Embryonic facial prominence (tissue), 1 donor: ENCODE results near the gene AMZ2.

Experiments used
- DNase-seq: peaks from one replicate; pipeline ENCODE4 v3.0.0-alpha.2; 2016; ENCODE audit errors: extremely low spot score

AMZ2 gene

DNA sequence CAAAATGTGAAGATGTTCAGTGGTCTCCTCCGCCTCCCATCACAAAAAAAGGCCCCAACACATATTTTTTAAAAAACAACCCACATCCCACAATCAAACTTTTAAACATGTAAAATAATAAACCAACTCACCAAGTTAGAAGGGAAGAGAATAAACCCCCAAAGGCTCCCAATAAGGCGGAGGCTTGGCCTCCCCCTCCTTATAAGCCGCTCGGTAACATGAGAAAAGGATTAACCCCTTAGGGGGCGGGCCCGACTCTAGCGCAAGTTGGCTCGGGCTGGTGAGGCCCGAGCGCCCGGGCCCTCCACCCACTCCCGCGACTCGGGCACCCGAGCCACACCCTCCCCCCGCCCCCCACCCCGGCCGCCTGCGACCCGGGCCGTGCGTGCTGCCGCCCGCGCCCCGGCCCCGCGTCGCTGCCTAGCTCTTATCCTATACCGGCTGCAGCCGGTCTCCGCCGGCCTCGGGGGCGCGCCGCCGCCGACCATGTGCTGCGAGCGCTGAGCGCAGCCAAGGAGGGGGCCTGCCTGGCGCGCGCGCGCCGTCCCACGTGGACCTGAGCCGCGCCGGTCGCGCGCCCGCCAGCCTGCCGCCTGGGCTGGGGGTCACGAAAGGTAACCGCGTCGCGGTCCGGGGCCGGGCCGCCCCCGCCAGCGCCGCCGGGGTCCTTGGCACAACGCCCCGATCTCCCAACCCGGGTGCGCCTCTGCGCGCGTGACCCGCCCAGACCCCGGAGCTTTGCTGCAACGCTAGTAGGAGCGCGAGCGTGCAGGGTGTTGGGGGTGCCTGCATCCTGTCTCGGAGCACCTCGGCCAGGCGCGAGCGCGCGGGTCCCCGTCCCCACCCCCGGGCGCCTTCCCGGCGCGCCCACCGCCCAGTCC is 43.4 kb downstream of the AMZ2 start, which contains the start of the genes ARSG and SLC16A6:
Gene ARSG, plus strand, starts transcription at position 541 of the 881 bp plus-strand sequence. CDS start 15,999 bp downstream, outside the sequence.
Gene SLC16A6, minus strand, starts transcription at position 173 of the 881 bp plus-strand sequence. CDS start 12,807 bp downstream, outside the sequence.
- DNase-seq: no peak

DNA sequence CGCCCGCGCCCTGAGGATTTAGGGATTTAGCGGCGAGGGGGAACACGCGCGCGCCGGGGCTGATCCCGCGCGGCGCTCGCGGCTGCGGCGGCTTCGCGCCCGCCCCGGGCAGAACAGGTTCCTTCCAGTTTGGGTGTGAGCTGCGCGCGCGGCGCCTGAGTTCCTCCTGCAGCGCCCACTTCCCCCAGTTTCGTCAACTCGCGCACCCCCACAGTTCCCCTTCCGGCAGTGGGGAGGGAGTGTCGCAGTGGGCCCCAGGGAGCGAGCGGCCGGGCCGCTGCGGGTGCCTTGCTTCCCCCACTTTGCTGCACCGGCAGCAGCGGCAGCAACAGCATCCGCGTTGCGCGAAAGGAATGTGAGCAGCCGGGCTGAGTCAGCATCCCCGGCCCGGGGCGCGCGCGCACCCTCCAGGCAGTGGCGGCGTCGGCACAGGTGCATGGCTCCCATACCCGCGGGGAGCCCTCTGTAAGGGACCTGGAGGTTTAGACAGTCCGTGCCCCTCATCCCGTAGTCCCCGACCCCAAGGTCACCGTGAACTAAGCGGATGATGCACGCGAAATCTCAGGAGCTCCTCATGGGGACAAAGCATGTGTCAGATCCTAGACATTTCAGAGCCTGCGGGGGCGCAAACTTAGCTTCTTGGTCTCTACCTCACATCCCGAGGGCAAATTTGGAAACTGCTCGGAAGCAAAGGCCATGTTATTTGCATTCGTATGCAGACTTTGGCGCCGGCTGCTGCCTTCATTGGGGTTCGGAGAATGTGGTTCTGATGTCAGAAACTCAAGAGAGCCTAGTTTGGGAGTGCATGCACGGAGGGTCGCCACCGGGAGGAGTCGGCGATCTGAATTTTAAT is 44.2 kb downstream of the AMZ2 start:
- no peak for DNase-seq

DNA sequence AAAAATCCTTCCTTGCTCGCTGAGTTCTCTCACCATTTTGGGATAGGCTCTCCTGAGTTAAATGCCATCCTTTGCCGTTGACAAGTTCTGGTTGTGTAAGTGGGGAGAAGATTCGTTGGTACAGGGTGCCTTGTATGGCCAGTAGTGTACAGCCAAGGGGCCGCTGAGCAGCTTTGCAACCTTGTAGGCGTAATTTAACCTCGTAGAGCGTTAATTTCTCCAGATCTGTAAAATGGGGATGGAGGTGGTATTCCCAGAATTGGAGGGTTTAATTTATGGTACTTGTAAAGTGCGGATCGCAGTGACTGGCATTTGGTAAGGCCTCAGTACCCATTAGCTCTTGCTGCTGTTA is 44.8 kb downstream of the AMZ2 start:
- no peak for DNase-seq

DNA sequence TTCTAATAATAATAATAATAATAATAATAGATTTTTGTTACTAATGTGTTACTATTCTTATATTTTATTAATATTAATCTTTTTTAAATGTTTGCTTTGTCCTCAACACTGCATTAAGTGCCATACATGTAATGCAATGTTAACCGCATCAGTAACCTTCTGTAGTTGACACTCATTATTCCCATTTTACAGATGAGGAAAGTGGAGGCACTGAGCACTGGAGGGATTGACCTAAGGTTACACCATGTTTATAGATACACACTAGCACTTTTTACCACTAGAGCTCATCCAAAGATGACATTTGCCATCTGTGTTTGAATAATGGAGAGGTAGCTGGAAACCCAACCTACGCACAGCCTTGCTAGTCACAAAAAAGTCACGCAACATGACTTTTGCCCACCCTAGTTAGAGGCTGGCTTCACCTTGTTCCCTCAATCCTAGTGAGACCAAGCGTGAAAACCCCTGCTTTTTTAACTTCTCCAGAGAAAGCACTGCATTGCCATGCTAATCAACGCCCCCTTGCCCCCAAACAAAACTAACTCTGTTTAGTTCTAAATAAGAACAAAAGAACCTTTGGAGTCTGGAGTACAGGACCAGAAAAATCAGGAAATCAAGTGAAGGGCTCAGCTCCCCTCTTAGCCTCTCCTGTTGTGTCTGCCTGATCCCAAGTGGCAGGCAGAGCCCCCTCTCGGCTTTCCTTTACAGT is 45.8 kb downstream of the AMZ2 start:
- no peak for DNase-seq

DNA sequence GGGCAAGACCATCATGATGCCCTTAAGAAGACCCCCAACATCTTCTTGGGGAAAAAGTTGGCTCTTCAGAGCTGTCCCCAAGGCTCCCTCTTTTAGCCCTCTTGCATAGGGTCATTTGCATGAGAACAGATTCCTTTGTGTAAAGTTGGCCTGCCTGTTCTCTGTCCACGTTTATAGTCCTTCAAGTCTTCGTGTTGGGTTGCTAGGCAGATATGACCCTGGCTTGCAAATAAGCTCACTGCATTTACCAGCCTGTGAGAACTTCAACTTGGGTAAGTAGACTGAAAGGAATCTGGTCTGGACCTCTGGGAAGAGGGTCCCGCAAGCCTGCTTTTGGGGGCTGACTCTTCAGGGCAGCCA is 46.3 kb downstream of the AMZ2 start:
- no peak for DNase-seq

DNA sequence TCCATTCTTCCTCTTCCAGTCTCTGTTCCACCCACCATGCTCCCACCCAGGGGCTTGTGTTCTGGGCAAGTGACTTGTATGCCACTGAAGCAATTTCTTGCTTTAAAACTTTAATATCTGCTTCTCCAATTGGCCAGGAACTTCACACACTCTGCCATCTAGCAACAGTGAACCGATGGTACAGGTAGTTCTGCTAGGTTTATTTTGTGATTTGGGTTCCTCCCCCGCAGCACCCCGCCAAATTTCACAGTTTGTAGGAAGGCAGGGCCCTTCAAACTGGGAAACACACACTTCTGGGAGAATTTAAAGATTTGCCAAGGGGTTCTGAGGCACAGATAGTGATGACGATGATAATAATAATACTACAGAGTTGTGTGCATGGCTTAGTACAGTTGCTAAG is 46.8 kb downstream of the AMZ2 start:
- no peak for DNase-seq

DNA sequence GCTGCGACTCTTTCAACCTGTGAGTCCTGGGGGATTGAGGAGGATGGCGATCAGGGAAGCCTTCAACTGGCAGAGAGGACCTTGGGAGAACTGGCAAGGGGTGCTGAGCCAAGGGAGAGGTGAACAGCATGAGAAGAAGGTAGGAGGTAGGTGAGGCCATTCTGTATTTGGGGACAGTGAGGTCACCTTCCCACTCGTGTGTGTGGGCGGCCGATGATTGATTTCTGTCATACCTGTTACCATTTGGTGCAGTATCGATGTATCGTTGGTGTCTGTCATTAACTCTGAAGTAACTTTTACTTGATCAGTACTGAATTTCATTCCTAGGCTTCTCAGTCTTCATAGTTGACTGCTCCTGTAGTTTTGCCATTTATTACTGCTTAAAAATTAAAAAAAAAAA is 47.2 kb downstream of the AMZ2 start:
- DNase-seq: no peak

DNA sequence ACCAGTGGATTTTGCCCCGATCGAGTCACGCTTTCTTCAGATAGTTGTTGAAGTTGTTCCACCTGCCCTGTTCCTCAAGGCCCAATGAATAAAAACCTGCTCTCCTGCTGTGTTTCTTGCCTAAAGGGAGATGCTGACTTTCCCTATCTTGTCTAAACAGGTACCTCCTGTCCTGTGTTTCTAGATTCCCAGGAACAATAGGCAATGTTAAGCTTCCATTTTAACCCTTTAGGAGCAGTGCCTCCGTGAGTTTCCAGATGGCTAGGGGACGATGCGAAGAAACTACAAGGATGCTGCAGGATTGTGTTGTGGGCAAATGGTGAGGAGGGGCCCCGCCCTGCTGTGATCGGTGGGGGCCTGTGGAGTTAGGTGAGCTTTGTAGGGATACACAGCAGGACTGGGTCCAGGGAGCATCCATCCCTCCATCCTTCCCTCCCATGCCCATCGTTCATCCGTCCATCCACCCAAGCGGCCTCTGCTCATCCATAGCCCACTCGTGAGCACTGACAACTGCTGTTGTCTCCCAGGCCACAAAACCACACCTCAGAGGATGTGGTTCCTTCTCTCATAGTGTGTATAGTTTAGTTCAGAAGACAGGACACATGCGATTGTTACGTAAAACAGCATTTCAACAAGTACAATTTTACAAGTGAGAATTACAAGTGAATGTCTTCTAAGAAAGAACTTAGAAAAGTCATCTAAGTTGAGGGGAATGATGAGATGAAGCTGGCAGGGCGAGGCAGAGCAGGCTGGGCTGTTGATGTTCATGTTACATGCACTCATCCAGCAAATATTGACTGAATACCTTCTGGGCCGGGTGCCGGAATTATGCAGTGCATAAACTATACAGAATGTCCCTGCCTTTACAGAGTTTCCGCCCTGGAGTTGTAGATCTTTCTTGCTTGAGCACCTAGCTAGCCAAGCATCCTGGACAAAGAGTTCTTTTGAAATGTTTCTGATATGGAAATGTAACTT is 48.7 kb downstream of the AMZ2 start:
- no peak for DNase-seq

DNA sequence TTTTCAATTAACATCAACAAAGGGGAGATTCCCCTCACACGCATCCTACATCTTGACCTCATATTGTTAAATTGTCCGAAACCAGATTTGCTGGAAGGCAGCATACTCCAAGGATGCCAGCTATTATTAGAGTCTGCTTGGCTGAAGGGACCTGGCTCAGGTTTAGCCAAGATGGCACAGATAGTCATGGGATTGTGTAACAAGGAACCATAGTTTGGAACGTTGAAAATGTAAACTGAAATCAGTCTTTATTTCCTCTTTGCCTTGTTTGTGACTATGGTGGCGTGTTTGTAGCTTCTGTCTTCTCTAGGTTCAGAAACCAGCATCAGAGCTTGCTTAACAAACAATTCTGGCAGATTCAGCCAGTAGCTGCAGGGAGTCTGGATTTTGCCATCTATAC is 49.4 kb downstream of the AMZ2 start:
- no peak for DNase-seq

DNA sequence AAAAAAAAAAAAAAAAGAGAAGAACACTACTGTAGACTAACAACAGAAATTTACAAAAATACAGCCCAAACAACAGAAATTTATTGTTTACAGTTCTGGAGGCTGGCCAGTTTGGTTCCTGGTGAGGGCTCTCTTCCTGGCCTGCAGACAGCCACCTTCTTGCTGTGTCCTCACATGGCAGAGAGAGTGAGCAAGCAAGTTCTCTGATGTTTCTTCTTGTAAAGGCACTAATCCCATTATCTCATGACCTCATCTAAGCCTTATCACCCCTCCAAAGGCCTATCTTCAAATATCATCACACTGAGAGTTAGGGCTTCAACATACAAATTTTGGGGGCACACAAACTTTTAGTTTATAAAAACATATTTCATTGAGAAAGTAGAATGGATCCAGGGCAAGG is 50.8 kb downstream of the AMZ2 start:
- no peak for DNase-seq

DNA sequence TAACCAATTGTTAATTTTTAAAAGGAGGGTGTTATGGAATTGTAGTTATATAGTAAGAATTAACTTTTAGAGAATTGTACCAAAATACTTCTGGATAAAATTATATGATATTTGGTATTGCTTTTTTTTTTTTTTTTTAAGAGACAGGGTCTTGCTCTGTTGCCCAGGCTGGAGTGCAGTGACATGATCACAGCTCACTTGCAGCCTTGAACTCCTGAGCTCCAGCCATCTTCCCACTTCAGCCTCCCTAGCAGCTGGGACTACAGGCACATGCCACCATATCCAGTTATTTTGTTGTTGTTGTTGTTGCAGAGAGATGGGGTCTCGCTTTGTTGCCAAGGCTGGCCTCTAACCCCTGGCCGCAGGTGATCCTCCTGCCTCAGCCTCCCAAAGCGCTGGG is 52.0 kb downstream of the AMZ2 start:
- DNase-seq: no peak

DNA sequence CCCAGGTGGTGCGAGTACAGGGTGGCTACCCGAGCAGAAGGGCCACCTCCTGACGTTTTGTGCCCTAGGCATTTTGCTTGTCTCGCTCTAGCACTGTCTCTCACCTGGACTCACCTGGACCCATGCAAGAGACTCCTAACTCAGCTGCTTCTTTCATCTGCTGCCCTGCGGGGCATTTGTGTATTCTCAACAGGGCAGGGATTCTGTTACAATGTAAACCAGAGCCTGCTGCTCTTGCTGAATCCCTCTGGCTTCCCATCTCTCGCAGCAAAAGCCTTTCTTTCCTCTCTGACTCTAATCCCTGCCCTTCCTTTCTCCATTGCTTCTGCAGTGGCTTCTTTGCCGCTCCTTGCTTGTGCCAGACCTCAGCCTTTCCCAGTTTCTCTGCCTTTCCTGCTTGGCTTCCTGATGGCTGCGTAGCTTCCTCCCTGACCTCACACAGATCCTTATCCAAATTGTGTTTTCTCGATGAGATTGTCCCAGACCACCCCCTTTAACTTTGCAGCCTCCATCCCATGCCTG is 53.7 kb downstream of the AMZ2 start:
- no peak for DNase-seq

DNA sequence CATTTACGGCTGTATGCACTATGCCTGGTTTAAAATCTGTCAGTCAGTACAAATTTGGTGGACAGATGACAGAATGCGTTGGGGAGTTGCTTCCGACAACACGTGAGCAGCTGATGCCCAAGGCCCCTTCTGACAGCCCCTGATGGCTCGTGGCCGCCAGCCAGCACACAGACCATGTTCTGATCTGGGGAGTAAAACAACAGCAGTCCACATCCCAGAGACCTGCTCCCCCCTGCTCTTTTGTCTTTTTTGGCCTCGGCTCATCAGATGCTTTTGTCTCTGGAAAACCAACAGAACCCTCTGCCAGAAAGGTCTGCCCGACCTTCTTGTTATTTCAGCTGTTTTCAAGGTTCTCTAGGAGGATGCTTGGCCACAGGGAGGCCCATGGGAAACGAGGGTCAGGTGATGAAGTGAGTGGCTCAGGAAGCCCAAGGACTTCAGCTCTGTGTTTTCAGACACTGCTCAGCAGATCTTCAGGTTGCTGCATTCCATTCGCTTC is 54.3 kb downstream of the AMZ2 start:
- no peak for DNase-seq

DNA sequence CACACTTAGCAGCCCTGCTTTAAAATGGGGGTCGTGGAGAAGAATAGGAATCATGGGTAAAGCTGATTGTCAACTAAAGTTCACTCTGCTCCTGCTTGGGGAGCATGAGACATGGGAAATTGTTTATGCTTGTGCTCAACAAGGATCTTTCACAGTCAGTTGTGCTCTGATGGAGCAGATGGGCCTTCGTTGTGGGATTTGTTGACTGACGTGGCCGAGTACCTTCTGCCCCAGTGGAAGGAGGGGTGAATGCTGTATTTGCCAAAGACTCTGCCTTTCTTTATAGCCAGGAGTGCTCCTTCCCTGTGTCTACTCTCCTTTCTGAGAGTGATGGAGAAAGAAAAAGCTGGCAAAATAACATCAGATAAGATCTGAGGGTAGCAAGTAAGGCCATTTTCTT is 54.8 kb downstream of the AMZ2 start:
- no peak for DNase-seq

DNA sequence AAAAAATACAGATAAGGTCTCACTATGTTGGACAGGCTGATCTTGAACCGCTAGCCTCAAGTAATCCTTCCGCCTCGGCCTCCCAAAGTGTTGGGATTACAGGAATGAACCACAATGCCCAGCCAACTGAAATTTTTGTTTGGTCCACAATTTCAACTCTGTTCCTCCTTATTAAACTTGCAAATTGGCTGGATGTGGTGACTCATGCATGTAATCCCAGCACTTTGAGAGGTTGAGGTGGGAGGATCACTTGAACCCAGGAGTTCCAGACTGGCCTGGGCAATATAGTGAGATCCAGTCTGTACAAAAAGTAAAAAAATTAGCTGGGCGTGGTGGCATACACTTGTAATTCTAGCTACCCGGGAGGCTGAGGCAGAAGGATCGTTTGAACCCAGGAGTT is 56.9 kb downstream of the AMZ2 start:
- no peak for DNase-seq

DNA sequence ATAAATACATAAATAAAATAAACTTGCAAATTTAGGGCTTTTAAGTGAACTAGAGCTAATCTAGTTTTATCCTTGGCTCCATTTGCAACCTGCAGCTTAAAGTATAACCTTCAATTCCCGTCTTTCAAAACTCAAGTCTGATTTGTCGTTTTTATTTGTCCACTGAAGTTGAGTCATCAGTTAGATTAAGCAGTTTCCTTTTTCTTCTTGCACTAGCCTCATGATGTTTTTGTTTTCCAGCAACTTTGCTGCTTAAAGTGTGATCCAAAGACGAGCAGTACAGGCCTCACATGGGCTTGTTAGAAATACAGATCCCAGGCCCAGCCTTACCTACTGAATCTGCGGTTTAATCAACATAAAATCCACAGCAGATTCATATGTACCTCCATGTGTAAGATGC is 57.3 kb downstream of the AMZ2 start:
- no peak for DNase-seq
